ENCODE measurements around the gene APOBEC2.

DNA sequence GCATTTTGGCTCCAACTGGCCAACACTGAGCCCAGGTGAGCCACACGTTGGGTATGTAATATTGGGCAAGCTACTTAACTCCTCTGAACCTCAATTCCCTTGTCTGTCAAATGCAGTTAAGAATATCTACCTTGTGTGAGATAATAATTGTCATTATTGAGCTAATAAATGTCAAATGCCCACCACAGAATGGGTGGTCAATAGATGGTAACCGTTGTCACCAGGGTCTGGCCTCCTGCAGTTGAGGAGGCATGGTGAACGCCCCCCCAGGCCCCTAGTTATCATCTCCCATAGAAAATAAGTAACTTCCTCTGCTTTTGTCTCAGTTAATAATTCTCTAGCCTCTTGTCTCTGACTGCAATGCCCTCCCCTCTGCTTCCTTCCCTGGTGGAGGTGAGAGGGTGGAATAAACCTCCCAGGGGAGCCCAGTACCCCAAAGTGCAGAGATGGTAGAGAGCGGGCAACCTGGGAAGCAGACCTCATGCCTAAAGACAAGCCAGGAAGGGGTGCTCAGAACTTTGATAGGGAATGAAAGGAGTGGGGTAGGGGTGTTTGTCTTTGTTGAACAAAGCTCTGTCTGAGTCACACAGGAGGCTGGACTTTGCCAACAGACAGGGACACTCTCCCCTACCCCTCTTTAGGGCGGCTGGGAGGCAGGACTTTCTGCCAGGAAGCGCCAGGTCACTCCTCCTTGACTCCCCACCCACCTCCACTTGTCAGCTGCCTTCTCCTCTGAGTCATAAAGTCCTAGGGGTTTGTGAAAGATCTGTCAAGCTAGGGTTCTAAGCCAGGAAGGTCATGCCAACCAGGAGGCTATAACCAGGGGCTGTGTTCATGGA is 12.7 kb upstream of the APOBEC2 start:
- TF ChIP-seq, protein P1, sequence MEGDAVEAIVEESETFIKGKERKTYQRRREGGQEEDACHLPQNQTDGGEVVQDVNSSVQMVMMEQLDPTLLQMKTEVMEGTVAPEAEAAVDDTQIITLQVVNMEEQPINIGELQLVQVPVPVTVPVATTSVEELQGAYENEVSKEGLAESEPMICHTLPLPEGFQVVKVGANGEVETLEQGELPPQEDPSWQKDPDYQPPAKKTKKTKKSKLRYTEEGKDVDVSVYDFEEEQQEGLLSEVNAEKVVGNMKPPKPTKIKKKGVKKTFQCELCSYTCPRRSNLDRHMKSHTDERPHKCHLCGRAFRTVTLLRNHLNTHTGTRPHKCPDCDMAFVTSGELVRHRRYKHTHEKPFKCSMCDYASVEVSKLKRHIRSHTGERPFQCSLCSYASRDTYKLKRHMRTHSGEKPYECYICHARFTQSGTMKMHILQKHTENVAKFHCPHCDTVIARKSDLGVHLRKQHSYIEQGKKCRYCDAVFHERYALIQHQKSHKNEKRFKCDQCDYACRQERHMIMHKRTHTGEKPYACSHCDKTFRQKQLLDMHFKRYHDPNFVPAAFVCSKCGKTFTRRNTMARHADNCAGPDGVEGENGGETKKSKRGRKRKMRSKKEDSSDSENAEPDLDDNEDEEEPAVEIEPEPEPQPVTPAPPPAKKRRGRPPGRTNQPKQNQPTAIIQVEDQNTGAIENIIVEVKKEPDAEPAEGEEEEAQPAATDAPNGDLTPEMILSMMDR (IDR thresholded peaks at IDR 0.05), result no peak
- TF ChIP-seq POLR2A (IDR thresholded peaks at IDR 0.05), result no peak

All from lower leg skin (tissue), 3 donors.